ENCODE results near the gene TP63. TPM values are rescaled to one million over a fixed set of nuclear protein-coding genes. Genes with fewer than 3 reads are reported as not detected.
"Not testable (repeated sequence)": the region's sequence is repeated elsewhere in the genome, so short reads cannot be mapped to it uniquely, and the experiment has no call there.

TP63 gene
- total RNA-seq, 2 experiments from 2014 or later: 0.58 to 1.1 TPM

DNA sequence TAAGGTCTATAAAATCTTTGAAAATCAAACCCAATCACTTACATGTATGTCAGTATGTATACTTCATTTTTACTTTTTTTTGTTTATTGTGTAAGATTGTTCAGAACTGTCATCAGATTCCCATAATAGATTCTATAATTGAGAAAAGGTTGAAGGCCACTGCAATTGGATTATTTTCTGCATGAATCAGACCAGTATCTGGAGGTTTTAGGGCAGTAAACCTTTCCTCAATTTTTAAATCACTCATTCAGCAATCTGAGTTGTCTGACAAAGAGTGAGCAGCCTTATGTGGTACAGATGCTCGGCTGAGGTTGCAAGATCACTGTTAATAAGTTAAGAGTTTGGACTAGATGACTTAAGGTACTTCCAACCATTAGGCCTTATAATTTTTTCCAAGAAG lies 96.0 kb downstream of the TP63 start:
- Mint-ChIP-seq H3K4me1 (no peaks in the 10 kb centered on the region), H3K36me3 (no peaks in the 10 kb centered on the region), H3K9me3 (ENCODE audit: low read depth) (no peaks in the 10 kb centered on the region)

GRCh38 chr3:189727898-189728297 lies 96.7 kb downstream of the TP63 start:
- CTCF ChIA-PET: no interaction called here
- Mint-ChIP-seq H3K4me1 (no peaks in the 10 kb centered on the region), H3K4me3 (no peak overlapping the region), H3K27ac (no peak overlapping the region), H3K36me3 (no peaks in the 10 kb centered on the region), H3K27me3 (peaks cover 3% of the 10 kb centered on the region), H3K9me3 (ENCODE audit: low read depth) (no peaks in the 10 kb centered on the region)
- DNase-seq: no peak
- no peak for ATAC-seq

More for the DNA sequence above, 96.0 kb downstream of the TP63 start:
- no peak for DNase-seq
- Mint-ChIP-seq H3K27me3 (peaks cover 3% of the 10 kb centered on the region), H3K27ac (no peak overlapping the region), H3K4me3 (no peak overlapping the region)
- no peak for ATAC-seq
- CTCF ChIA-PET: no interaction called here

DNA sequence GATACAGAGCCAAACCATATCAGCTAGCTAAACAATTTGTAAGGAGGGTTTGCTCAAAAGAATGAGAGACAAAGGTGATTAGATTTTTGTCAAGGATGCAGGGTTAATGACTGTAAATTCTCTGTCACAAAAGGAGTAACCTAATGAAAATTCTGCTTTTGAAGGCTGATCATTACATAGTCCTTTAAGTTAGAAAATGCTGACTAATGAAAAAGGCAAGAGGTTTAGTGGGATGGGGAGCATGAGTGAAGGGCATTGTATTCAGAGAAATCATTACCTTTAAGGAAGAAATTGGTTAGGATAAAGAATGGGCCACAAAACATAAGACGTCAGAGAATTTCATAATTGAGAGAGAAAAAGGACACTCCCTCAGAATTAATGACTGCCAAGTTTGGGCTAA lies 97.7 kb downstream of the TP63 start:
- Mint-ChIP-seq H3K4me1 (no peaks in the 10 kb centered on the region), H3K27me3 (peaks cover 3% of the 10 kb centered on the region), H3K4me3 (no peak overlapping the region), H3K9me3 (ENCODE audit: low read depth) (no peaks in the 10 kb centered on the region), H3K27ac (no peak overlapping the region), H3K36me3 (no peaks in the 10 kb centered on the region)
- DNase-seq (no peak), ATAC-seq (no peak)
- CTCF ChIA-PET: no interaction called here

DNA sequence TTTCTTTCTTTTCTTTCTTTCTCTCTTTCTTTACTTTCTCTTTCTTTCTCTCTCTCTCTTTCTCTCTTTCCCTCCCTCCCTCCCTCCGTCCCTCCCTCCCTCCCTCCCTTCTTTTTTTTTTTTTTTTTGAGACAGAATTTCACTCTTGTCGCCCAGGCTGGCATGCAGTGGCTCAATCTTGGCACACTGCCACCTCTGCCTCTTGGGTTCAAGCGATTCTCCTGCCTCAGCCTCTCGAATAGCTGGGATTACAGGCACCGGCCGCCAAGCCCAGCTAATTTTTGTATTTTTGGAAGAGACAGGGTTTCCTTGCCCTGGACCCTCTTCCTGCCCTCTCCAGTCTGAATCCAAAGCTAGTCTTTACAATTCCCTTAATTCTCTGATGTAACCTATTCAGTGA lies 102.9 kb downstream of the TP63 start:
- Mint-ChIP-seq H3K4me3 (no peak overlapping the region), H3K4me1 (no peaks in the 10 kb centered on the region), H3K27ac (no peak overlapping the region), H3K9me3 (ENCODE audit: low read depth) (no peaks in the 10 kb centered on the region), H3K36me3 (no peaks in the 10 kb centered on the region), H3K27me3 (no peaks in the 10 kb centered on the region)
- ATAC-seq (no peak), DNase-seq (no peak)
- CTCF ChIA-PET: no interaction called here

DNA sequence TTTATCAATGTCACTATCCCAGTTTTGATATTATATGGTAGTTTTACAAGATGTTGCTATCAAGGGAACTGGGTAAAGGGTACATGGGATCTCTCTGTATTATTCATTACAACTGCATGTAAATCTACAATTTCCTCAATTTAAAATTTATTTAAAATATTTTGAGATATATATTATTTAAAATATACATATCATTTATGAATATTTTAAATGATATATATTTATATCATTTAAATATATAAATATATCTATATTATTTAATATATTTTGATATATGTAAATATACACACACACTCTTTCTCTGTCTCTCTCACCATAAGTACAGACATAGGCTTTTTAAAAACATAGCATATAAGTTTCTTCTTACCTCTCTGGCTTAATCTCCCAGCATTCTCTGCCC lies 104.7 kb downstream of the TP63 start:
- H3K4me1 Mint-ChIP-seq: no peaks in the 10 kb centered on the region
- no peaks in the 10 kb centered on the region for H3K36me3 Mint-ChIP-seq
- H3K27ac Mint-ChIP-seq: no peak overlapping the region
- no peaks in the 10 kb centered on the region for H3K27me3 Mint-ChIP-seq
- DNase-seq (no peak), ATAC-seq (no peak)
- H3K9me3 Mint-ChIP-seq (ENCODE audit: low read depth): no peaks in the 10 kb centered on the region
- CTCF ChIA-PET: no interaction called here
- H3K4me3 Mint-ChIP-seq: no peak overlapping the region

GRCh38 chr3:189737071-189737470 lies 105.9 kb downstream of the TP63 start:
- CTCF ChIA-PET: no interaction called here
- DNase-seq: no peak
- ATAC-seq: no peak
- H3K9me3 Mint-ChIP-seq (ENCODE audit: low read depth): no peaks in the 10 kb centered on the region
- H3K4me3 Mint-ChIP-seq: no peak overlapping the region
- no peaks in the 10 kb centered on the region for H3K27me3 Mint-ChIP-seq
- no peaks in the 10 kb centered on the region for H3K4me1 Mint-ChIP-seq
- H3K27ac Mint-ChIP-seq: no peak overlapping the region
- no peaks in the 10 kb centered on the region for H3K36me3 Mint-ChIP-seq

GRCh38 chr3:189737619-189738018 lies 106.4 kb downstream of the TP63 start:
- no peaks in the 10 kb centered on the region for H3K9me3 Mint-ChIP-seq (ENCODE audit: low read depth)
- H3K4me1 Mint-ChIP-seq: no peaks in the 10 kb centered on the region
- no peak for DNase-seq
- CTCF ChIA-PET: no interaction called here
- no peaks in the 10 kb centered on the region for H3K36me3 Mint-ChIP-seq
- ATAC-seq: no peak
- no peak overlapping the region for H3K27ac Mint-ChIP-seq
- H3K4me3 Mint-ChIP-seq: no peak overlapping the region
- no peaks in the 10 kb centered on the region for H3K27me3 Mint-ChIP-seq

DNA sequence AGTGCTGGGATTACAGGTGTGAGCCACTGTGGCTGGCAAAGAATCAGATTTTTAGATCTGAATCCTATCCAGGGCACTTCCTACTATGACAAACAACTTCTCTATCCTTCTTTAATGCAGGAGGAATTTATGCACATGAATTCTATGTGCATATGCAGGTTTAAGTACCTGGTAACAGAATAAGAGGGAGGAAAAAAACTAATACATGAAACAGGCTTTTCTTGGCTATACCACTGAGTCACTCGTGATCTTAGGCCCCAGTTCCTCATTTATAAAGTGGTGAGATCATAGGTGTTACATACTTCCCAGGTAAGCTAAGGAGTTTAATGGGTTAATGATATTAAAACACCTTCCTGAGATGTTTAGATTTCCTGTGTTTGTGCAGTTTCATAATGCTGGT lies 108.2 kb downstream of the TP63 start:
- Mint-ChIP-seq H3K4me3 (no peak overlapping the region), H3K9me3 (ENCODE audit: low read depth) (no peaks in the 10 kb centered on the region), H3K27ac (no peak overlapping the region), H3K4me1 (no peaks in the 10 kb centered on the region), H3K27me3 (no peaks in the 10 kb centered on the region), H3K36me3 (no peaks in the 10 kb centered on the region)
- CTCF ChIA-PET: no interaction called here
- ATAC-seq (no peak), DNase-seq (no peak)

DNA sequence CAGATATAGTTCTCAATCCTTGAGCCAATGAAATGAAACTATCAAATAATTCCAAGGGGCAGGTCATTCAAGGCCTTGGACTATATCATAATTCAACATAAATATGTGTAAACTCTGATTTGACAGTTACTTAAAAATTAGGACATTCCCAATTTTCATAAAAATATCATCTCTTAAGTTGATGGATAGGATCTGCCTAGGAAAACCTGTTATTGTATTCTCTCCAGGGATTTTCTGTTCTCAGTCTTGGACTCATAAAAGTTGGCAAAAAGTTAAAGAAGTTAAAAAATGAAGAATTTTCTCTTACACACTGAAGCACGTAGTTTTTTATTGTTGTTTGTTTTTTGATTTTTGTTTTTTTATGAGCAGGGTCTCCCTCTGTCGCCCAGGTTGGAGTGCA lies 109.0 kb downstream of the TP63 start:
- no peak for ATAC-seq
- H3K27me3 Mint-ChIP-seq: no peaks in the 10 kb centered on the region
- peaks cover 4% of the 10 kb centered on the region for H3K9me3 Mint-ChIP-seq (ENCODE audit: low read depth)
- no peaks in the 10 kb centered on the region for H3K4me1 Mint-ChIP-seq
- no peak overlapping the region for H3K27ac Mint-ChIP-seq
- no peak overlapping the region for H3K4me3 Mint-ChIP-seq
- CTCF ChIA-PET: no interaction called here
- no peaks in the 10 kb centered on the region for H3K36me3 Mint-ChIP-seq
- no peak for DNase-seq

GRCh38 chr3:189744235-189744634 lies 113.0 kb downstream of the TP63 start:
- no peak overlapping the region for H3K27ac Mint-ChIP-seq
- H3K27me3 Mint-ChIP-seq: no peaks in the 10 kb centered on the region
- H3K36me3 Mint-ChIP-seq: no peaks in the 10 kb centered on the region
- H3K9me3 Mint-ChIP-seq (ENCODE audit: low read depth): peaks cover 9% of the 10 kb centered on the region
- ATAC-seq (no peak), DNase-seq (no peak)
- H3K4me1 Mint-ChIP-seq: no peaks in the 10 kb centered on the region
- no peak overlapping the region for H3K4me3 Mint-ChIP-seq
- CTCF ChIA-PET: interaction anchor here (0.5 kb wide), 1 partner anchor 213 kb away, joined by 3 read pairs; no protein-coding TSS in a partner anchor

DNA sequence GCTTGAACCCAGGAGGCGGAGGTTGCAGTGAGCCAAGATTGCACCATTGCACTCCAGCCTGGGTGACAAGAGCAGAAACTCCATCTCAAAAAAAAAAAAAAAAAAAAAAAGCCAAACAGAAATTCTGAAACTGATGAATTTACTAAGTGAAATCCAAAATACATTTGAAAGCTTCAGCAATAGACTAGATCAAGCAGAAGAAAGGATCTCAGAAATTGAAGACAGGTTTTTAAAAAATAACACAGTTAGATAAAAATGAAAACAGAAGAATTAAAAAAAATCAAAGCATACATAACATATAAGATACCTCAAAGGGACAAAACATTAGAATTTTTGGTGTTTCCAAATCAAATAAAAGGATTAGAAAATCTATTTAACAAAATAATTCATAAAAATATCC lies 114.4 kb downstream of the TP63 start:
- CTCF ChIA-PET: no interaction called here
- Mint-ChIP-seq H3K9me3 (ENCODE audit: low read depth) (peaks cover 9% of the 10 kb centered on the region), H3K4me1 (no peaks in the 10 kb centered on the region), H3K4me3 (no peak overlapping the region), H3K27ac (no peak overlapping the region), H3K36me3 (no peaks in the 10 kb centered on the region), H3K27me3 (no peaks in the 10 kb centered on the region)
- ATAC-seq (no peak), DNase-seq (no peak)

GRCh38 chr3:189748046-189748445 lies 116.9 kb downstream of the TP63 start:
- H3K27ac Mint-ChIP-seq: no peak overlapping the region
- no peak for DNase-seq
- ATAC-seq: no peak
- no peaks in the 10 kb centered on the region for H3K4me1 Mint-ChIP-seq
- H3K4me3 Mint-ChIP-seq: no peak overlapping the region
- no peaks in the 10 kb centered on the region for H3K36me3 Mint-ChIP-seq
- CTCF ChIA-PET: no interaction called here
- no peaks in the 10 kb centered on the region for H3K27me3 Mint-ChIP-seq
- H3K9me3 Mint-ChIP-seq (ENCODE audit: low read depth): peaks cover 9% of the 10 kb centered on the region

DNA sequence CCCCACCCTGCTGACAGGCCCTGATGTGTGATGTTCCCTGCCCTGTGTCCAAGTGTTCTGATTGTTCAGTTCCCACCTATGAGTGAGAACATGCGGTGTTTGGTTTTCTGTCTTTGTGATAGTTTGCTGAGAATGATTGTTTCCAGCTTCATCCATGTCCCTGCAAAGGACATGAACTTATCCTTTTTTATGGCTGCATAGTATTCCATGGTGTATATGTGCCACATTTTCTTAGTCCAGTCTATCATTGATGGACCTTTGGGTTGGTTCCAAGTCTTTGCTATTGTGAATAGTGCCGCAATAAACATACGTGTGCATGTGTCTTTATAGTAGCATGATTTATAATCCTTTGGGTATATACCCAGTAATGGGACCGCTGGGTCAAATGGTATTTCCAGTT lies 119.8 kb downstream of the TP63 start:
- H3K4me1 Mint-ChIP-seq; H3K4me3 Mint-ChIP-seq; ATAC-seq; H3K27me3 Mint-ChIP-seq; H3K27ac Mint-ChIP-seq; H3K36me3 Mint-ChIP-seq; H3K9me3 Mint-ChIP-seq (ENCODE audit: low read depth); DNase-seq; CTCF ChIA-PET: not testable (repeated sequence)

DNA sequence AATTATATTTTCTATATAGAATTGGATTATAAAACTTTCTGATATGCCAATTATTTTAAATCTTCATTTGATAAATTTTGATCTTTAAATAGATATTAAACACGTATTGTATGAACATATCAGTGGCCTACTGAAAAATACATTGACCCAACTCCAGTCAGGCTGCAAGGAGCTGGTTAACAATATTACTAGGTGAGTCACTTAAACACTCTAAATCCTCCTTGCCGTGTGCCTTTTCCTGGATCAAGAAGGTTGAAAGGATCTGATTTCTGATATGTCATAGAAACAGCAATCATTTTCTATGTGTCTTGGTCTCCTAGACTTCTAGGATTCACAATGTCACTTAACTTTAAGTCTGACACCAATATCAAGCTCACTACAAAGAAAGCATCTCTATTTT lies 123.2 kb downstream of the TP63 start:
- H3K4me1 Mint-ChIP-seq: no peaks in the 10 kb centered on the region

GRCh38 chr3:189756582-189757078 lies 125.4 kb downstream of the TP63 start:
- Mint-ChIP-seq H3K27me3 (no peaks in the 10 kb centered on the region), H3K9me3 (ENCODE audit: low read depth) (no peaks in the 10 kb centered on the region), H3K4me1 (no peaks in the 10 kb centered on the region), H3K27ac (no peak overlapping the region), H3K4me3 (no peak overlapping the region), H3K36me3 (no peaks in the 10 kb centered on the region)
- DNase-seq: no peak
- CTCF ChIA-PET: no interaction called here
- no peak for ATAC-seq

More for the DNA sequence above, 123.2 kb downstream of the TP63 start:
- ATAC-seq (no peak), DNase-seq (no peak)
- Mint-ChIP-seq H3K4me3 (no peak overlapping the region), H3K36me3 (no peaks in the 10 kb centered on the region), H3K27ac (no peak overlapping the region), H3K27me3 (no peaks in the 10 kb centered on the region), H3K9me3 (ENCODE audit: low read depth) (no peaks in the 10 kb centered on the region)
- CTCF ChIA-PET: no interaction called here
